GM15510 (cell line): ENCODE data around the gene STK39.

ENCODE experiments used
- POLR2A ChIP-seq: IDR thresholded peaks from 3 replicates; pipeline ENCODE4 v1.6.1; 2011; ENCODE audit warnings: borderline replicate concordance; ENCODE audit not compliant: insufficient read length; ENCODE audit errors: extremely low read depth

STK39 gene

GRCh38 chr2:168029071-168029470 is 218.3 kb downstream of the STK39 start:
- no peak for TF ChIP-seq POLR2A

DNA sequence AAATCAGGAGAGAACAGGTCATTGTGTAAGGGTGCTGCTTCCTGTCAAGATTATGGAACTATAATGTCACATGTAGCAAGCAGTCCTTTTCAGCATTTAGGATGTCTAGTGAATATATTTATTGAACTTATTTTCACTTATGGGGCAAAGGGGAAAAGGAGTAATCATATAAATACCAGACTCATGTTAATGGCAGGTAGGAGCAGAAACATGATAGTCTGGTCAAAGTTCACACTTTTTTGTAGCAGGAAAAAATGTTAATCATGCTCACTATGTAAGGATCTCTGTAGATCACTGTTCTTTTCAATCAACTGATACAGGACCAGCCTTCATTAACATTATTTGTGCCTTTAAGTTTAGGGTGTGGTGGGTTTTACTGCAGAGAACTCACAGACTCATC is 219.0 kb downstream of the STK39 start:
- no peak for TF ChIP-seq POLR2A

DNA sequence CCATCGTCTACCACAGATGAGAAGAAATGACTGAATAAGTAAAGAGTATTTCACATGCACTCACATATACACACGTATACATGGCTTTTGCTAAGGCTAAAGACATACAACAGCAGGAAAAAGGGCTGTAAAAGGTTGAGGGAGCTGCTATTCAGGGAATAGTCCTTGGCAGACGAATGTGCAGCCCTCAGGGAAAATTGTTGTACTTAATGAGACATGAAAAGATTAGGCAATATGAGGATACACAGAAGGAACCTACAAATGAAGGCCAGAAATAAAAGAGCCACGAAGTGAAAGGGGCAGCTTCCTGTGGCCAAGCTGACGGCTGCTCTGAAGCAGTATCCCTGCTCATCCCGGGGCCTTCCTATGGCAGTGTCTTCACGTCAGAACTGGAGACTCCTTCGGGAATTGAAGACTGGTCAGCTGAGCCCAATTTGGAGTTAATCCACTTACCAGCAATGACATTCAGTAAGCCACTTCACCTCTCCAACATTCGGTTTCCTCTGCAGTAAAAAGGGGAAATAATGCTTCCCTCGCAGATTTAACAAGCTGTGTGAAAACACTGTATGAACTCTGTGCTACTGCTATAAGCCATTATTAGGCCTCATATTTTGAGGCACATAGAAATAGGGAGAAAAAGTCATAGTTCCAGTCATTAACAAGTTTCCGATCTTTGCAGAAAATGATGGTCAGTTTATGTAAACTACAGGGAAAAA is 221.8 kb downstream of the STK39 start:
- TF ChIP-seq POLR2A = no peak

- no peak for TF ChIP-seq POLR2A
These were observed 222.9 kb downstream of the STK39 start for GRCh38 chr2:168024459-168024858.

DNA sequence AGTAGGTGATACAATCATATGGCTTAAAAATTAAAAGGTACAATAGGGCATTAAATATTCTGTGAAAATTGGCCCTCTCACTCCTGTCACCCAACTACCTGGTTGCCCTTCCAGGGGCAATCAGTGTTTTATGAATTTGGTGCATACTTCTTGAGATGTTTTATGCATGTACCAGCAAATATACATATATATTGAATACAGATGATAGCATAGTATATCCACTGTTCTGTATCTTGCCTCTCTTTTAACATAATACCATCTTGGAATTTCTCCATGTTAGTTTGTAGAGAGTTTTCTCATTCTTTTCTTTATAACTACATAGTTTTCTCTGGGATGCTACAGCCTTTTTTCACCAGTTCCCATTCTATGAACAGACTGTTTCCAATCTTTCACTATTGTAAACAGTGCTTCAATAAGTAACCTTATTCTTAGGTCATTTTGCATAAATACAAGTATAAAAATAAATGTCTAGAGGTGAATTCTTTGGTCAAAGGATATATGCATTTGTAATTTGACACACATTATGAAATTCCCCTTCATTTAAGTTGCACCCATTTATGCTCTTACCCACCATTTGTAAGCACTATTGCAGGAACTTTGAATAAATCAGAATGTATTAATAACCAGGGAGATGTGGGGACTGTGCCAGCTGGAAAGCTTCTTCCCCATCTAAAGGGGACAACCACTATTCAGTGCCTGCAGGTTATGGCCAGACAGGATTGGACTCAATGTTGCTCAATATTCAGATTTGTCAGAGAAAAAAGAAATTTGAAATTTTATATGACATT is 225.4 kb downstream of the STK39 start:
- TF ChIP-seq POLR2A = no peak

DNA sequence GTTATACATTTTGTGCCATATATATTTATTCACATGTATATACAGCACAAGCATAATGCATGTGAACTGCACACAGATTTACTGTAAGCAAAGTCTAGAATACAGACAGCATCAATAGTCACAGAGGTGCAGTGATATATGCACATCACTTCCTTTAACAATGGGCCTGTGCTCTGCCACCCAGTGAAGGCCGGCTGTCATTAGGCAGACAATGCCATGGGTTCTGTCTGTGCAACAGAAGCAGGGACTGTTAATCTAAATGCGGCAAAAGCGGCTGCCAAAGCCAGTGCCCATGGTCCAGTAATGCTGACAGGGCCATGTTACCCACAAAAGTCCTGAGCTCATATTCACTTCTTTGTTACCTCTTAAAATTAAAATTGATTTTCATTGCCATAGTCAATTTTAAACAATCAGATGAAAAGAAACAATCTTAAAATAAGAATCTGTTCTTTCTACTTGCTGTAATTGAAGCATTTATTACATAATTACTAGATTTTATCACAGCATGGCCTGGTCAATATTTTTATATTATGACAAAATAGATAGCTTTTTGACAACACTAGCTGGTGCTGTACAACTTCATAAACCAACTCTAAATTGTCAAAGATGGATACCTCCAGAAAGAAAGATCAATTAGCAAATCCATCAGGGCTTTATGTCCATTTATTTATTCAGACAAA is 232.0 kb downstream of the STK39 start:
- TF ChIP-seq POLR2A = no peak

- TF ChIP-seq POLR2A = no peak
These were observed 237.5 kb downstream of the STK39 start for GRCh38 chr2:168009900-168010299.

DNA sequence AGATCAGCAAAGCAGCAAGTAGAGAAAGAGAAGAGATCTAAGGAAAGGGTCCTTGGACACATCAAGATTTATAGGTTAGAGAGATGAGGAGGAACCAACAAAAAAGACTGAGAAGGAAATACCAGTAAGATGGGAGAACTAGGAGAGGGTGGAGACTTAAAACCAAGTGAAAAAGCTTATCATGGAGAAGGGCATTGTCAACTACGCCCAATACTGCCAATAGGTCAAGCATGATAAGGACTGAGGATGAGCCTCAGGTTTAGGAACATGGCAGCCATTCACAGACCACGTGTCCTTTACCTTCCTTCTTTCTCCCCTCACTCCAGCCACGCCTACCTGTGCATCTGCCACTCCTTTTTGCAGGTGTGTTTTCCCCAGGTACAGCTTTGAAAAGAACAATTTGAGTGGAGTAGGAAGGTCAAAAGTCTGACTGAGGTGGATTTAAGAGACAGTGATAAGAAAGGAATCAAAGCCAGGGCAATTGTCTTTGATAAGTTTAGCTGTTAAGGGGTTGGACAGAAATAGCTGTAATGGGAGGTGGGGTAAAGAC is 238.7 kb downstream of the STK39 start:
- TF ChIP-seq POLR2A = no peak

GRCh38 chr2:168006498-168006897 is 240.9 kb downstream of the STK39 start:
- TF ChIP-seq POLR2A = no peak

DNA sequence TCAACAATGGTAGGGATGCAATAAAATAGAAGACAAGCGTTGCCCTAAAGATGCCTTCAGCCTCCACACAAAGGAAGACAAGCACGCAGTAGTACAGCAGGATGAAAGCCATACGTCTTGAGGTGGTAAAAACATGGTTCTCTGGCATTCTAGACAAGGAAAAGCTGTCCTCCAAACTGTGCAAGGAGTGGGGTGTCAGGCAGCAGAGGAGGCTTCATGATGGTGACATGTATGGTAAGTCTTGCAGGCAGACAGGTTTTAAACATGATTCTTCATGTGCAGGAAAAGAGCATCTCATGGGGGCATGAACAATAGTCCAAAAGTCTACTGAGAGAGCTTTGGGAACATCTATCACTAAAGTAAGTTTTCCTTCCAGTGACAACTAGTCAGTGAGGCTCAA is 241.8 kb downstream of the STK39 start:
- no peak for TF ChIP-seq POLR2A

DNA sequence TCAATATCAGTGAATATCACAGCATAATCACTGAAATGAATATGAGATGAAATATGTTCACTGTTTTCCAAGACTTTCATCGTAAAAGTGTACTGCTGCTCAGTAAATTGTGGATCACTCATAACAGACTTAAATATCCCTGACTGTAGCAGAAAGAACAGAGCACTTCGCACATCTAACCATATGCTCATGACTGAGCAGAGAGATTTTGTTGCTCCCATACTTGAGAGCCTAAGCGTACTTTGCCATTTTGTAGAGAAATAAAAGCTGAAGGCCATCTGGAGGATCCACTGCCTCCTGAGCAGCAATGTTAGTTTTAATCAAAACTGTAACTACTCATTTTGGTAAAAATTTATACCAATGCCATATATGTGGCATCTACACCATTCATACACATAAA is 243.5 kb downstream of the STK39 start:
- TF ChIP-seq POLR2A = no peak

GRCh38 chr2:168002021-168002553 is 245.3 kb downstream of the STK39 start:
- TF ChIP-seq POLR2A = no peak

GRCh38 chr2:167992278-167992677 is 255.1 kb downstream of the STK39 start:
- TF ChIP-seq POLR2A = no peak

DNA sequence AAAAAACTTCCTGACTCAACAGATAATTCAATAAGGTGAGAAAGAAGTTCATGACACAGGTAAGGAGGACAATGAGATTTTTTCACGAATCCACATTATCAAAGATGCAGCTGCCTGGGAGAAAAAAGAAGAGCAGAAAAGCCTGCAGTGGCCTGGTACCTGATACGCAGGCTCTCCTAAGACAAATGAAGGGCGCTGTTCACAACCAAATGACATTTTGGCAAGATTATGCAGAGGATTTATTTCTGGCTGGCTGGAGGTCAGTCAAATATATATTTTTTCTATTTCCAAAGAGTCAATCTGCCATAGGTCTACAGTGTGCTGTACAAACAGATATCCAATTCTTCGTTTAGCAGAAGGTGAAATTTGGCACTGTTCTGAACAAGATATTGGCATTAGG is 257.3 kb downstream of the STK39 start:
- no peak for TF ChIP-seq POLR2A

DNA sequence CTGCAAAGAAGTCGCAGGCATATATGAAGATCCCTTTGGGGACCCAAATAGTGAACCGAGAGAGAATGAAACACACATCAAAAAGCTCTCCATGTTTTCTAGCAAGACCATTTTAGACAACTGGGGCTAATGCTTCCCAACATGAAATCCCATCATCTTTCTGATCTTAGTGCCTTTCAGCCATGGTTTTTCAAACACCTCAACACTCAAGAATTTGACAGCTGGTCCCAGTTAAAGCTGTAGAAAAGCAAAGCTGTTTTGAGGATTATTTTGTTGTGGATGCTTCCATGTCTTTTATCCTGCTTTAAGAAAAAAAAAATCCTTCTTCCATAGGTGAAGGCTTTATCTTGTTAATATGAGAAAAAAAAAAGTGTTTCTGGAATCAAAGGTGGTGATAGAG is 259.1 kb downstream of the STK39 start:
- no peak for TF ChIP-seq POLR2A
